ENCODE data around the gene NT5M. TPM values are rescaled to one million over a fixed set of nuclear protein-coding genes. Genes with fewer than 3 reads are reported as not detected.

Gene NT5M
- total RNA-seq, 2 experiments from 2014 or later, result 4.3 to 5.4 TPM

DNA sequence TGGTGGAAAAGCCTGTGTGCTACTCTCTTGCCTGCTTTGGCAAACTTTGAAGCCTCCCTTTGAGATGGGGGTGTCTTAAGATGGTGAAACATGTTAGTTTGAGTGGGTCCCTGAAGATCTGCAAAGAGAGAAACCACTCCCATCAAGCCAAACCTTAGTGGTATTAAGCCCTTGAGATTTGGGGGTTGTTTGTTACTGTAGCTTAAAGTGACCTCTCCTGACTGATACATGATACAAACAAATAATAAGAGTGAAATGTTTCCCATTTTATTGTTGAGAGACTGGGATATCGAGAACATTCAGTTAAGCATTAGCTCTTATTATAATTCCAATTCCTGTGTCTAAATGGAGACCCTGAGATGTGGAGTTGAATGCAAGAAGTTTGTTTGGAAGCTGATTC lies 63.1 kb downstream of the NT5M start:
- ChIA-PET CTCF (interaction anchor here (0.7 to 1.1 kb wide), 3 partner anchors 13 to 130 kb away, joined by 3 to 5 read pairs (median 3); partner anchors contain the start of gene RASD1), POLR2A (interaction anchor here (0.7 kb wide), 1 partner anchor 130 kb away, joined by 4 read pairs; no protein-coding TSS in a partner anchor)

DNA sequence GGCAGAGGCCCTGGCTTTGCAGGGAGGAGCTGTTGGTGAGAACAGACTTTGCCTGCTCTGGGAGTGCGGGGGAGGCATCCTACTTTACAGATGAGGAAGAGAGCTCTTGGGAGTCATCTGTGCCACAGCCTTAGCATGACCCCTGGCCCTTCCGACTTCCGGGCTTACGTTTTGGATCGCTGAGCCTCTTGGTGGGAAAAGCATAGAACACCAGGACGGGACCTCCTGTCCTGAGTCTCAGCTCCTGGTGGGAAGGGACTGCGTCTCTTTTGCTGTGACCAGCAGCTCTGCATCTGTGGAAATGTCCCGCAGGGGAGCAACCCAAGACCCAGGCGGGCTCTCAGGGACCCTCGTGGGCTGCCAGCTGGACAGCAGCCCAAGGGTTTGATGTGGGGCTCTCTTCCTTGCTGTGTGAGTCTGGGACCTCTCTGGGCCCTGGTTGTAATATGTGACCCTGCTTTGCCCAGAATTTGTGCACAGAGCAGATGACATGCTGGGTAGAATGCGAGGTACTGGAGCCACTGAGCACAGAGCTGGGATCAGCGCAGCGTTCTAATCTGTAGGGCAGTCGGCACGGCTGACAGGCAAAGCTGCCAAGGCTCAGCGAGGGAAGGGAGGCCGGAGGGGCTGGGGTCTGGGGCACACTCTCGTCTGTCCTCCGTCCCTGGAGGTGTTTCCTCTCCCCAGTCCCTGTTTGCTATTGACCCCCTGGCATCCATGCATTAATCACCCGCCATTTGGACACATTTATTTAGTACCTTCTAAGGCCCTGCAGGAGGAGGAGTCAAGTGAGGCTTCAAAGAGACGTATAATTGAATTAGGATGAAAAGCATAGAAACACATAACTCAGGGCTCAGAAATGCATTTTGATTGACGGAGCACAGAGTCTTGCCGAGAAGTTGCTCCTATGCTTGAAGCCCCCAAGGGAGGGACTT lies 64.0 kb downstream of the NT5M start:
- Mint-ChIP-seq H3K4me1 (peaks cover 2% of the 10 kb centered on the region), H3K9me3 (ENCODE audit: low read depth) (no peaks in the 10 kb centered on the region), H3K4me3 (no peak overlapping the region), H3K36me3 (ENCODE audit: low read depth) (no peaks in the 10 kb centered on the region), H3K27me3 (no peaks in the 10 kb centered on the region), H3K27ac (no peak overlapping the region)
- DNase-seq (no peak), ATAC-seq (no peak)
- intact Hi-C loops (cut with DNase I, micrococcal nuclease), result no loop called here
- POLR2A ChIA-PET, result interaction anchor here (0.7 kb wide), 1 partner anchor 129 kb away, joined by 4 read pairs; no protein-coding TSS in a partner anchor
- CTCF ChIA-PET, result interaction anchor here (0.7 to 1.1 kb wide), 3 partner anchors 14 to 129 kb away, joined by 3 to 5 read pairs (median 4); partner anchors contain the start of gene RASD1

More for the DNA sequence above, 63.1 kb downstream of the NT5M start:
- intact Hi-C loops (cut with DNase I, micrococcal nuclease), result no loop called here
- Mint-ChIP-seq H3K9me3 (ENCODE audit: low read depth) (no peaks in the 10 kb centered on the region), H3K27me3 (peaks cover under 1% of the 10 kb centered on the region), H3K36me3 (ENCODE audit: low read depth) (no peaks in the 10 kb centered on the region), H3K27ac (no peak overlapping the region), H3K4me1 (peaks cover 2% of the 10 kb centered on the region), H3K4me3 (no peak overlapping the region)
- DNase-seq, result no peak
- ATAC-seq, result no peak

DNA sequence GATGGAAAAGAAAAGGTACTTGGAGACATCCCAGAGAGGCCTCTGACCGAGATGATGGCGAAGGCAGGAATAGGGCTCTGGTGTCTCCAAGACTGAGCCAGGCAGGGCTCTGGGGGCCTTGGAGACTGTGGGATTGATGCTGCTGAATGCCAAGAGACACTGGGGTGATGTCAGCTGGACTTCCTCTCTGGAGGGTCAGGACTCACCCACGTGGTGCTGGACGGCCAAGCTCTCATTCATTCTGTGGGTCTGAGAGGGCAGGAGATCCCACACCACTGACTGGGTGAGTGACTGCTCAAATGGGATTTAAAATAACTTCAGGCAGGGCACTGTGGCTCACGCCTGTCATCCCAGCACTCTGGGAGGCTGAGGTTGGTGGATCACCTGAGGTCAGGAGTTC lies 64.8 kb downstream of the NT5M start:
- no peaks in the 10 kb centered on the region for H3K27me3 Mint-ChIP-seq
- no peaks in the 10 kb centered on the region for H3K36me3 Mint-ChIP-seq (ENCODE audit: low read depth)
- ChIA-PET CTCF (no interaction called here), POLR2A (no interaction called here)
- H3K4me1 Mint-ChIP-seq, result peaks cover 2% of the 10 kb centered on the region
- H3K4me3 Mint-ChIP-seq, result no peak overlapping the region
- intact Hi-C loops (cut with DNase I, micrococcal nuclease), result no loop called here
- H3K9me3 Mint-ChIP-seq (ENCODE audit: low read depth), result no peaks in the 10 kb centered on the region
- no peak for ATAC-seq
- DNase-seq, result no peak
- H3K27ac Mint-ChIP-seq, result no peak overlapping the region

DNA sequence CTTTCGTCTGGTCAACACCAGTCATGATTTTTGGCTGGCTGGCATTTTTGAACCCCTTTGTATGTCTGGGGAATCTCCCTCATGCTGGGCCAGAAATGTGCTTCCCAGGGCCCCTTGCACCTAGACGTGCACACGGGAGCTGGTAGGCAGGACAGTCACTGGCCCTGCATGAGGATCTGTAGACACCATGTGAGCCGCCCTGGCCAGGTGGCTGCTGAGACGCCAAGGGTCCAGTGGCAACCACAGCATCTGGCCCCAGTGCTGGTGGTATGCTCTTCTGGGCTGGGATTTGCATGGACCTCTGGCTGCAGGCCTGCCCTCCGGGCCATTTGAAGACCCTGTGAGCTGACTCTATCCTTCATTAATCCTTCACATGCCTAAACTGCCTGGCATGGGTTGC lies 67.5 kb downstream of the NT5M start:
- Mint-ChIP-seq H3K27ac (no peak overlapping the region), H3K36me3 (ENCODE audit: low read depth) (no peaks in the 10 kb centered on the region), H3K4me1 (peaks cover 2% of the 10 kb centered on the region), H3K9me3 (ENCODE audit: low read depth) (no peaks in the 10 kb centered on the region), H3K4me3 (no peak overlapping the region), H3K27me3 (no peaks in the 10 kb centered on the region)
- ChIA-PET POLR2A (no interaction called here), CTCF (interaction anchor here (0.7 to 1.5 kb wide), 3 partner anchors 14 to 46 kb away, joined by 3 to 5 read pairs (median 3); no protein-coding TSS in a partner anchor)
- ATAC-seq, result no peak
- DNase-seq, result no peak
- intact Hi-C loops (cut with DNase I, micrococcal nuclease), result no loop called here

DNA sequence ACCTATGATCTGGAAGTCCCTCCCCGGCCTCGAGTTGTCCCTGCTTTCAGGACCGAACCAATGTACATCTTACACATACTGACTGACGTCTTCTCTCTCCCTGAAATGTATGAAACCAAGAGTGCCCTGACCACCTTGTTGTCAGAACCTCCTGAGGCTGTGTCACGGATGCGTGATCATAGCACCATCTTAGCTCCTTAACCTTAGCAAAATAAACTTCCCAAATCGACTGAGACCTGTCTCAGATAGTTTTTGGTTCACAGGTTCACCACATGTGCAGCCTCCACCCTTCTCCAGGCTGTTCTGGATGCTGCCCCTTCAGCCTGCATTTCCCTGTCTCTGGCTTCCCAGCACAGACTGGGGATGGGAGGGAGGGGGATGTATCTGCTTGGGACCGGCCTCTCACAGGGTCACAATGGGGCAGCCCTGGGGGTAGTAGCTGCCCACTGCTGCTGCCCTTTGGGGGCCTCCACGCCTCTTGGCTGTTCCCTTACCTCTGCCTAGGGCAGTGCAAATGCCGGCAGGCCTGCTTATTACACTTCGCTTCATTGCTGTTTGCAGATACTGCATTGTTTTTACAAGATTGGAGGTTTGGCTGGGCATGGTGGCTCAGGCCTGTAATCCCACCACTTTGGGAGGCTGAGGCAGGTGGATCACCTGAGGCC lies 69.8 kb downstream of the NT5M start:
- DNase-seq, result no peak
- no peak for ATAC-seq
- intact Hi-C loops (cut with DNase I, micrococcal nuclease), result no loop called here
- H3K36me3 Mint-ChIP-seq (ENCODE audit: low read depth), result no peaks in the 10 kb centered on the region
- H3K27me3 Mint-ChIP-seq, result no peaks in the 10 kb centered on the region
- ChIA-PET CTCF (interaction anchor here (1.6 kb wide), 1 partner anchor 123 kb away, joined by 4 read pairs; the partner anchor contains the start of gene RASD1), POLR2A (no interaction called here)
- no peaks in the 10 kb centered on the region for H3K9me3 Mint-ChIP-seq (ENCODE audit: low read depth)
- H3K4me1 Mint-ChIP-seq, result peaks cover 2% of the 10 kb centered on the region
- no peak overlapping the region for H3K4me3 Mint-ChIP-seq
- H3K27ac Mint-ChIP-seq, result no peak overlapping the region

DNA sequence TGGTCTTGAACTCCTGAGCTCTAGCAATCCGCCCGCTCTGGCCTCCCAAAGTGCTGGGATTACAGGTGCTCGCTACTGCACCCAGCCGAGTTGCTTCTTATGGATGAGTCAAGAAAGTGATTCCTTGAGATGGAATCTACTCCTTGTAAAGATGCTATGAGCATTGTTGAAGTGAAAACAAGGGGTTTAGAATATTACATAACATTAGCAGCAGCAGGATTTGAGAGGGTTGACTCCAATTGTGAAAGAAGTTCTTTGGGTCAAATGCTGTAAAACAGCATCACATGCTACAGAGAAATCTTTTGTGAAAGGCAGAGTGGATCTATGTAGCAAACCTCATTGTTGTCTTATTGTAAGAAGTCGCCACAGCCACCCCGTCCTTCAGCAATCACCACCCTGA lies 72.7 kb downstream of the NT5M start:
- POLR2A ChIA-PET, result interaction anchor here (0.7 kb wide), 1 partner anchor 116 kb away, joined by 3 read pairs; no protein-coding TSS in a partner anchor
- H3K4me1 Mint-ChIP-seq, result no peaks in the 10 kb centered on the region
- no peaks in the 10 kb centered on the region for H3K9me3 Mint-ChIP-seq (ENCODE audit: low read depth)
- ATAC-seq (no peak), DNase-seq (no peak)
- CTCF ChIA-PET, result interaction anchor here (0.7 to 0.9 kb wide), 2 partner anchors 68 to 85 kb away, joined by 3 to 4 read pairs; no protein-coding TSS in a partner anchor
- intact Hi-C loops (cut with DNase I, micrococcal nuclease), result no loop called here
- H3K27me3 Mint-ChIP-seq, result no peaks in the 10 kb centered on the region
- H3K27ac Mint-ChIP-seq, result no peak overlapping the region
- H3K4me3 Mint-ChIP-seq, result no peak overlapping the region
- no peaks in the 10 kb centered on the region for H3K36me3 Mint-ChIP-seq (ENCODE audit: low read depth)

GRCh38 chr17:17376362-17376761 lies 73.2 kb downstream of the NT5M start:
- no peak overlapping the region for H3K4me3 Mint-ChIP-seq
- intact Hi-C loops (cut with DNase I, micrococcal nuclease), result no loop called here
- no peaks in the 10 kb centered on the region for H3K9me3 Mint-ChIP-seq (ENCODE audit: low read depth)
- no peaks in the 10 kb centered on the region for H3K36me3 Mint-ChIP-seq (ENCODE audit: low read depth)
- H3K27me3 Mint-ChIP-seq, result no peaks in the 10 kb centered on the region
- ChIA-PET POLR2A (no interaction called here), CTCF (no interaction called here)
- ATAC-seq, result no peak
- DNase-seq, result no peak
- no peak overlapping the region for H3K27ac Mint-ChIP-seq
- H3K4me1 Mint-ChIP-seq, result no peaks in the 10 kb centered on the region

DNA sequence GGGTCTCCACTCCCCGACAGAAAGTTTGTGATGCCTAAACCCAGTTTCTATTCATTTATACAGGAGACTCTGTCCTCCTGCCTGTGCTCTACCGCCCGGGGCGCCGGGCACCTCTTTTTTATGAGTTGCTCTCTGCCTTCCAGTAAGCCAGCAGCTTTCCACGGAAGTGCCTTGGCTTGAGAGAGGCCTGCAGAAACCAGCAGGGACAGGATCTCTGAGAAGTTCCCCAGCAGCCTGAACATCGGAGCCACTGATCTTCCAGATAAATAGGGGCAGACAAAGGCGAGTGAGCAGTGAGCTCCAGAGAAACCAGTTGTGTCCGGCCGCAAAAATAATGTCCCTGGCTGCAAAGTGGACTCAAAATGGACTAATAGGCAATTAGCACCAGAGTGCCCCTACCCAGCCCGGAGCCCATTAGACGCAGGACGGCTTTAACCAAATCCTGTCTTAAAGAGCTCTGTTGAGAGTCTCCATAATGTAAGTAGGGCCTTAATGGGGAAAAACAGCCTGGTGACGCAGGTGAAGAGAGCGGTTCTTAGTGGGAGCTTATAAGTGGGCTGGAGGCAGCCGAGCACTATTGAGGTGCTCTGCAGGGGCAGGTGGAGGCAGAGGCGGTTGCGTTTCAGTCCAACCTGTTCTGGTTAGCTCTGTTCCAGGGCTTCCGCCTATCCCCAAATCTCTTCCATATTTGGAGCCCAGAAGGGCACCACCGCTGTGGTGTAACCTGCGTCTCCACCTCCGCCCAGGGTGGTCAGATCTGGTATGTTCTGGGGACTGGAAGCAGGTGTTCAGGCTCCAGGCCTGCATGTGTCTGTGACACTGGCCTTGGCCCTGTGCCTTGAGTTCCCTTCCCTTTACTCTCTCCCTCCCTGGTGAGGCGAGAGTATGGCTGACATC lies 74.1 kb downstream of the NT5M start:
- no peak overlapping the region for H3K4me3 Mint-ChIP-seq
- CTCF ChIA-PET, result interaction anchor here (0.7 to 1.1 kb wide), 2 partner anchors 22 to 241 kb away, joined by 3 read pairs; no protein-coding TSS in a partner anchor
- no peak overlapping the region for H3K27ac Mint-ChIP-seq
- POLR2A ChIA-PET, result no interaction called here
- no peak for ATAC-seq
- no peaks in the 10 kb centered on the region for H3K27me3 Mint-ChIP-seq
- H3K9me3 Mint-ChIP-seq (ENCODE audit: low read depth), result no peaks in the 10 kb centered on the region
- no peak for DNase-seq
- intact Hi-C loops (cut with DNase I, micrococcal nuclease), result no loop called here
- no peaks in the 10 kb centered on the region for H3K36me3 Mint-ChIP-seq (ENCODE audit: low read depth)
- H3K4me1 Mint-ChIP-seq, result no peaks in the 10 kb centered on the region

DNA sequence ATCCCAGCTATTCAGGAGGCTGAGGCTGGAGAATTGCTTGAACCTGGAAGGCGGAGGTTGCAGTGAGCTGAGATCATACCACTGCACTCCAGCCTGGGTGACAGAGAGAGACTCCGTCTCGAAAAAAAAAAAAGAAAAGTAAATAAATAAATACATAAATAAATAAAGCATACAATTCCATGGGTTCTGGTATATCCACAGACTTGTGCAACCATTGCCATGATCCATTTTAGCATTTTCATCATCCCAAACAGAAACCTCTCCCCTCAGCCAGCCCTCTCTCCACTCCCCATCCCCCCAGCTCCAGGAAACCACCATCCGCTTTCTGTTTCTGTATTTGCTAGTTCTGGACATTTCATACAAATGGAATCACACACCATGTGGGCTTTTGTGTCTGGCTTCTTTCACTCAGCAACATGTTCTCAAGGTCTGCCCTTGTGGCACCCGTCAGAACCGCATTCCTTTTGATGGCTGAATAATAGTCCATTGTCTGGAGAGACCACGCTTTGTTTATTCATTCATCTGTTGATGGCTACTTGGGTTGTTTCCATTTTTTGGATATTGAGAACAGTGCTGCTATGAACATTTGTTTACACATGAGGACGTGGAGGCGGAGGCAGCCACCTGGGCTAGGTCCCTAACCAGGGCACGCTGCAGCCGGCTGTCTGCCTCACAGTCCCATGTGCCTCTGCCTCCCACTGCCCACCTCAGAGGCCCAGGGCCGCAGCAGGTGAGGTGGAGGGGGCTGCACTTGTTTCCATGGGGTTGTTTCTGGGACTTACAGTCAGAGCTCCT lies 76.2 kb downstream of the NT5M start:
- intact Hi-C loops (cut with DNase I, micrococcal nuclease), result no loop called here
- DNase-seq (no peak), ATAC-seq (no peak)
- H3K9me3 Mint-ChIP-seq (ENCODE audit: low read depth), result no peaks in the 10 kb centered on the region
- no peaks in the 10 kb centered on the region for H3K36me3 Mint-ChIP-seq (ENCODE audit: low read depth)
- CTCF ChIA-PET, result no interaction called here
- H3K4me1 Mint-ChIP-seq, result no peaks in the 10 kb centered on the region
- H3K27me3 Mint-ChIP-seq, result no peaks in the 10 kb centered on the region
- POLR2A ChIA-PET, result no interaction called here
- no peak overlapping the region for H3K27ac Mint-ChIP-seq
- no peak overlapping the region for H3K4me3 Mint-ChIP-seq

- Mint-ChIP-seq H3K27ac (no peak overlapping the region), H3K9me3 (ENCODE audit: low read depth) (no peaks in the 10 kb centered on the region), H3K4me1 (no peaks in the 10 kb centered on the region), H3K4me3 (no peak overlapping the region), H3K27me3 (no peaks in the 10 kb centered on the region), H3K36me3 (ENCODE audit: low read depth) (no peaks in the 10 kb centered on the region)
- no peak for DNase-seq
- no peak for ATAC-seq
- ChIA-PET CTCF (no interaction called here), POLR2A (no interaction called here)
- intact Hi-C loops (cut with DNase I, micrococcal nuclease), result no loop called here
These were observed 77.2 kb downstream of the NT5M start for GRCh38 chr17:17380145-17380925.
